ENCODE results near the gene ALOX12B.
A peak's percentile ranks its signal among the peaks of the same experiment; 100 is the strongest.
"Not testable (repeated sequence)": the region's sequence is repeated elsewhere in the genome, so short reads cannot be mapped to it uniquely, and the experiment has no call there.

Gene ALOX12B

DNA sequence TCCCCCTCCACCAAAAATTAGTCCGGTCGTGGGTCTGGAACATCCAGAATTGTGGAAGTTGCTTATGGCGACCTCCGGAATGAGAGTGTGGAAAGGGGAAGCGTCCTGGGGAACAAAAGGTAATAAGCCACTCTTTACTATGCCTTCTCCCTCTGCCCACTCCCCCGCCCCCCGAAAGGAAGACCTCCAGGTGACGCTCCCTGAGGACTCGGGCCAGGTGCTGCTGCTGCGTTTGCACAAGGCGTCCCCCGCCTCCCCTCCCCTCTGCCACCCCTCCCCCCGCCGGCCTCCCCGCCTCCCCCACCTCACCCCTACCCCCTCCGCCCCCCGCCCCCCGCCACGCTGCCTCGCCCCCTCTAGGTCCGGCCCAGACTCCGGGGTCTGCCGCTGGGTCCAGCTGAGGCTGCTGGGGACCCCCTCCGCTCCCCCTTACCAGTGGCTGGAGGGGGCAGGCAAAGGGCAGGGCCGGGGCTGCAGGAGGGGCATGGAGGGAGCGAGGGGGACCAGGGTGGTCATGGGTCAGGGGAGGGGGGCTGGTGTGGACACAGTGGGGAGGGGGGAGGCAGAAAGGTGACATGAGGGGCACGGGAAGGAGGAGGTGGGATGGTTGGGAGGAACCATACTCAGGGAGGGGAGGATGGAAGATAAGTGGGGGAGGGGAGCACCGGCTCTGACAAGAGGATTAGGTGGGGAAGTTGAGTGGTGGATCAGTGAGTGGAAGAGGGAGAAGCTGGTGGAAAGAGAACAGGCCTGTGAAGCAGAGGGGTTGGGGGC, 23.6 kb downstream of the ALOX12B start:
- DNase-seq = no peak

DNA sequence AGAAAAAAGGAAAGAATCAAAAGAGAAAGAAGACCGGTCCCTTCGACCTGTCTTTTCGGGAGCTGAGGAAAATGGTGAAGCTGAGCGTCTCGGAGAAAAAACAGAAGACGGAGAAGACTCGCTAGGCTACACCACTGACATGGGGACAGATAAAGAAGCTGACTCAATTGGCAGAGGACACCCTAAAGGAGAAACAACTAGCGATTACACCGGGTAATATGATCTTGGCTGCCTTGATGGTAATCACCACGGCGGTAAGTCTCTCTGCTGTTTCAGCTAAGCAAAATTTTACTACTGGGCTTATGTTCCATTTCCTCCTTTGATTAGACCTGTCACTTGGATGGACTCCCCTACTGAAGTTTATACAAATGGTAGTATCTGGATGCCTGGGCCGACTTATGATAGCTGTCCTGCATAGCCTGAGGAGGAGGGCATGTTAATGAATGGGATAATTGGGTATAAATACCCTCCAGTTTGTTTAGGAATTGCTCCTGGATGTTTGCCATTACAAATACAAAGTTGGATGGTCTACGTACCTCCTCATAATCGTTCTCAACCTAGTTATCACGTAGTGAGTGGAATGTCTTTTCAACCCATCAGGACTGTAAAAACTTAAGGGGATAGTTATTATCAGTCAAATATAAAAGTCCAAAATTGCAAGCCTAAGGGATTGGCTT, 24.6 kb downstream of the ALOX12B start:
- peak; percentile 57 for DNase-seq

DNA sequence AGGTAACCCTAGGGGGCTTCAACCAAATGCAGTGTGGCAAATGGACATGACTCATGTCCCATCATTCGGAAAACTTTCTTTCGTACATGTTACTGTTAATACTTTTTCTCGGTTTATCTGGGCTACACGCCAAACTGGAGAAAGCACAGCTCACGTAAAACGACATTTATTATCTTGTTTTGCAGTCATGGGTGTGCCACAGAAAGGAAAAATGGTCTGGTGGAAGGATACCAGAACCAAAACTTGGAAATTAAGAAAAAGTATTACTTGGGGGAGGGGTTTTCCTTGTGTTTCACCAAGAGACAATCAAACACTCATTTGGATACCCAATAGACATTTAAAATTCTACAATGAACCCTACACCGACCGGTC, 25.1 kb downstream of the ALOX12B start:
- no peak for DNase-seq

DNA sequence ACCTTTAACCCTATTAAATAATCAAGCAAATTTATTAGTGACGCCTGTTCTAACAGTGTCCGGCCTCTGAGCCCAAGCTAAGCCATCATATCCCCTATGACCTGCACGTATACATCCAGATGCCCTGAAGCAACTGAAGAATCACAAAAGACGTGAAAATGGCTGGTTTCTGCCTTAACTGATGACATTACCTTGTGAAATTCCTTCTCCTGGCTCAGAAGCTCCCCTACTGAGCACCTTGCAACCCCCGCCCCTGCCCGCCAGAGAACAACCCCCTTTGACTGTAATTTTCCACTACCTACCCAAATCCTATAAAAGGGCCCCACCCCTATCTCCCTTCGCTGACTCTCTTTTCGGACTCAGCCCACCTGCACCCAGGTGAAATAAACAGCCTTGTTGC, 25.7 kb downstream of the ALOX12B start:
- DNase-seq = not testable (repeated sequence)

DNA sequence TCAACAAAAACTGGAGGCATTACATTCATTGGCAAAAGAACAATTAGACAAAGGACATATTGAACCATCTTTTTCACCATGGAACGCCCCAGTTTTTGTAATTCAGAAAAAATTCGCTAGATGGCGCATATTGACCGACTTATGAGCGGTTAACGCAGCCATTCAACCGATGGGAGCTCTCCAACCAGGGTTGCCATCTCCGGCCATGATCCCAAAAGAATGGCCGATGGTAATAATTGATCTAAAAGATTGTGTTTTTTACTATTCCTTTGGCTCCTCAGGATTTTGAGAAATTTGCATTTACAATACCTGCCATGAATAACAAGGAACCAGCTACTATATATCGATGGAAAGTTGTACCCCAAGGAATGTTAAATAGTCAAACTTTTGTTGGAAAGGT, 27.2 kb downstream of the ALOX12B start:
- DNase-seq = peak; percentile 89

DNA sequence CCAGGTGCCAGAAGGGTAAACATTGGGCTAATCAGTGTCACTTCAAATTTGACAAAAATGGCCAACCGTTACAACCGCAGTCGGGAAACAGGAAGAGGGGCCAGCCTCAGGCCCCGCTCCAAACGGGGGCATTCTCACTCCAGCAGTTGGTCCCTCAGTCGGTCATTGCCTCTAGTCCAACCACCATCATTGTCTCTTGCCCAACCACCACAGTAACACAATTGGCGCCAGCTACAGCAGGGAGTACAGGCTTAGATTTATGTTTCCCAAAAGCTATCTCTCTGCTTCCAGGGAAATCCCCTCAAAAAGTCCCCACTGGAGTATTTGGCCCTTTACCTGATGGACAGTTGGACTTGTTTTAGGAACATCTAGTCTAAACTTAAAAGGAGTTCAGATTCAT, 28.4 kb downstream of the ALOX12B start:
- no peak for DNase-seq

DNA sequence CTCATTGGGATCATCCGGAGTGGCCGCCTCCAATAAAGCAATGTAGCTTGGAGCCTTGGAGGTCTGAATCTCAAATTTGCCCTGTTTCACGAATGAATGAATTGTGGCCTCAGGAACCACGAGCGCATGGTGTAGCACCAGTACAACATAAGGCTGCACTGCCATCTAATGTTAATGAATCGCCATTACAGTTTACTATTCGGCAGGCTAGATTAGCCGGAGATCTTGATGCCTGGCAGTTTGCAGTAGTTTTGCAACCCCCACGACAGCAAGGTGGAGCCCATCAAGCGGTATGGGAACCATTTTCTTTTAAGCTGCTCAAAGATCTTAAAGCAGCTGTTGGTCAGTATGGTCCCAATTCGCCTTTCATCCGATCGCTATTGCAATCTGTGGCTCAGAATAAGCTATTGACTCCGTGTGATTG, 29.8 kb downstream of the ALOX12B start:
- DNase-seq = peak; percentile 92

DNA sequence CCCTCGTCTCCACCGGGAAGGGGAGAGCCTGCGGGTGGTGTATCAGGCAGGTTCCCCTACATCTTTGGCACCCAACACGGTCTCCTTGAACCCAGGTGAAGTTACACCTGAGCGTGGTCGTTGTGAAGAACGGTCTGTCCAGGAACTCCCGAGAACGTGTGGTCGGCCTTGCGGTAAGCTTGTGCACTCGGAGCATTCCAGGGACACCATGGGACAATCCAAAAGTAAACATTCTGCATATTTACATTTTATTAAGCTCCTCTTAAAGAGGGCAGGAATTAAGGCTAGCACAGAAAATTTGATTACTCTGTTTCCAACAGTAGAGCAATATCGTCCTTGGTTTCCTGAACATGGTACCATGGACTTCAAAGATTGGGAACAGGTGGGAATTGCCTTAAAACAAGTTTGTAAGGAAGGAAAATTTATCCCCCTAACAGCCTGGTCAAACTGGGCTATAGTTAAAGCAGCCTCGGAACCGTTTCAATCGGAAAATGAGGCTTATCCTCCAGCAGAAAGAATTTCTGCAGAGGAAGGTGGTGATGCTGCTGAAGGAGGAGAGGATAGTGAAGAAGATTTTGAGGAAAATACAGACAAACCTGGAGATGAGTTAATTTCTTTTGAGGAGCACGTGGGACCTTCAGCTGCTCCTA, 30.4 kb downstream of the ALOX12B start:
- no peak for DNase-seq

DNA sequence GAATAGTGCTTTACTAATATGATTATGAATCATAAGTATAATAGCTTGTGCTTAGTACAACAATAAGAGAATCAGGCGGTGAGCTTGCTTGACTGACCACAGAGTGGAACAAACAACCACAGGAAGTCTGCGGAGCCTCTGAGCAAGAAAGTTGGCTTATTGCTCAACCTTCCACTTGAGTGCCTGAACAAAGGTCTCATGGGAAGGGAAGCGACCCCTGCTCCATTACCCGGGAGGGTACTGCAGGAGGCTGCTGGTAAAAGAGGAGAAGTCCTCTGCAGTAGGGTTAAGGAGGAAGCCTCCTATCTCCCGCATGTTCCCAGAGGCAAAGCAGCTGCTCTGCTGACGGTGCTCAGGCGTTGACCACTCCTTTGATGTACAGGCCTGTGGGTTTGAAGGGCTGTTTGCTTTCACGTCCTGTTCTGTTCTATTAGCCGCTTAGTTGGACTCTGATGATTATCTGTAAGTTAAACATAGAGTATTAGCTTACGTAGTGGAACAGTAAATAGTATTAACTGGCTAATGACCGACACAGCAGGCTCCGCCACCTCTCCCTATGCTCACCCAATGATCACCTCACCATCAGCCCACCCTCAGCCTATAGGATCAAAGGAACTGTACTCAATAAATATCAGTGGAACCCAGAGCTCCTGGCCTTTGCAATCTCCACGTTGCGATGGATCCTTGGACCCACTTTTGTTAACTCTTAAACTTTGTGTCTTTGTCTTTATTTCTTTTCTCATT, 31.1 kb downstream of the ALOX12B start:
- no peak for DNase-seq

DNA sequence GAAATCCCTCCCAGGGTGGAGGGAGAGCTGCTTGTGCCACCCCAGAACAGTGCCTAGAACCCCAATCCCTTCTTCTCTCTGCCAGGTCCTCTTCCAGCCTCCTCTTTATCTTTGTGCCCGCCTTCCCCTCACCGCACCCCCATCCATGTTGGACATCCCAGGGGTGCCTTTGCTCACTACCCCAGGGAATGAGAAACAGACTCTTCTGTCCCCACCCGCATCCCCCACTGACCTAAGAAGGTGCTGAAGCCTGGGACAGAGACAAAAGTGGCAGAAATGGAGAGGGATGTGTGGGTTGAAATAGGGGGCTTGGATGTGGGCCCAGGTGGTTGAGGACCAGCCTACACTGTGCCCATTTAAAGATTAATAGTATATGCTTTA, 31.7 kb downstream of the ALOX12B start:
- DNase-seq = no peak

DNA sequence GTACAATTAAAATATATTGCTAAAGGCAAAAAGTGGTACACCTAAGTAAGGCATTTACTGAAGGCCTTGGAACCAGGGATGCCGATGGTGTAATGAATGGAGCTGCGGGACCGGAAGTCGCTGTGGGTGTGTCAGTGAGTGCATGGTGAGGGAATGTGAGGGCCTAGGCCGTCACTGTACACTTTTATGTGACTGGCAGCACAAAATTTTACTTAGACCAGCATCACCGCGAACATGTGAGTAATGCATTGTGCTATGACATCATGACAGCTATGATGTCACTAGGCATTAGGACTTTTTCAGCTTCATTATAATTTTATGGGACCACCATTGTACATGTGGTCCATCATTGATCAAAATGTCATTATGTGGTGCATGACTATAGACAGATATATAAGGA, 33.9 kb downstream of the ALOX12B start:
- no peak for DNase-seq

DNA sequence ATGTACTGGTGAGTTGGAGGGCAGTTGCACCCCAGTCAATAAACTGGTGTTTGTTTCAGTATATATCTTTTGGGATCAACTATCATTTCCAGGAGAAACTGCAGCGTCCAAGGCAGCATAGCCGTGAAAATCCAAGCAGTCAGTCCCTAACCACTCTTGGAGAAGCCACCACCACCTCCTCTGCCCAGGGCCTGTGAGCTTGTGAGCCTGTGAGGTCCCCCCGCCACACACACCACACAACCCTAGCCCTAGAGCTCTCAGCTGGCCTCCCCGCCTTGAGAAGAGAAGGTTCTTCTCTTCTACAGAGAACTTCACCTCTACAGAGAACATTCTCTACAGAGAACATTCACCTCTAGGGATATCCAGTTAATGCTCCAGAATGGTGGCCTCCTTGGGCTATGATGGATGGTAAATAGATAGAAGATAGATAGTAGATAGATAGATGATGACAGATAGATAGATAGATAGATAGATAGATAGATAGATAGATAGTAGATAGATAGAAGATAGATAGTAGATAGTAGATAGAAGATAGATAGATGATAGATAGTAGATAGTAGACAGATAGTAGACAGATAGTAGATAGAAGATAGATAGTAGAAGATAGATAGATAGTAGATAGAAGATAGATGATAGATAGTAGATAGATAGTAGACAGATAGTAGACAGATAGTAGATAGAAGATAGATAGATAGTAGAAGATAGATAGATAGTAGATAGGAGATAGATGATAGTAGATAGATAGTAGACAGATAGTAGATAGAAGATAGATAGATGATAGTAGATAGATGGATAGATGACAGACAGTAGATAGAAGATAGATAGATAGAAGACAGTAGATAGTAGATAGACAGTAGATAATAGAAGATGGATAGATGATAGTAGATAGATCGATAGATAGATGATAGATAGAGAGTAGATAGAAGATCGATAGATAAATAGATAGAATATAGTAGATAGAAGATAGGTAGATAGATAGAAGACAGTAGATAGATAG, 35.0 kb downstream of the ALOX12B start:
- DNase-seq = no peak

DNA sequence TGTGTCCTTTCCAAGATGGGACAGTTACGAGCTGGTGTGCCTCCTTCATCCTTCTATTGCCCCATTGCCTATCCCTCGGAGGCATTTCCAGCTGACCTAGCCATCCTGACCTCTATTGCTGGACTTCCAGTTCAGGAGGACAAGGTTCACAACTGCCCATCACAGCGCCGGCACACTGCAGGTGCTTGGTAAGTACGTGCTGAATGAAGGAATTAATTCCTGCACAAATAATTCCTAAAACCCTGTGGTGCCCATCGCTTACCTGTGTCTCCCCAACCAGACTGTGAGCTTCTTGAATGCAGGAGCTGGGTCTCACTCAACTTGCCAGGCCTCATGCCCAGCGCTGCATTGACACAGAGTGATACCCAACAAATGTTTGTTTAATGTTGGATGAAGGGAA, 35.7 kb downstream of the ALOX12B start:
- DNase-seq = no peak

DNA sequence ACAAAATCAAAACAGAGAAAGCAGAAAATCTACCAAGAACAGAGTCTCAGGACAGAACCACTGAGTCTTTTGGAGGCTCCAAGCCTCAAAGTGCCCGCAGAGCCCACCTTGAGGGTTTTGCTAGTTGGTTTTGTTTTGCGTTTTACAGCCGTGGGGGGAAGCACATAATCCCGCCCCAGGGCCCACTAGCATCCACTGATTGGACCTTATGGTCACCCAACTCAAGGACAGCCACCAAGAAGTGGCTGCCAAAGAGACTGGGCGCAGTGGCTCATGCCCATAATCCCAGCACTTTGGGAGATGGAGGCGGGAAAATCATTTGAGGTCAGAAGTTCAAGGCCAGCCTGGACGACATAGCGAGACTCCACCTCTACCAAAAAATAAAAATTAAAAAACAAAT, 38.8 kb downstream of the ALOX12B start:
- DNase-seq = no peak

DNA sequence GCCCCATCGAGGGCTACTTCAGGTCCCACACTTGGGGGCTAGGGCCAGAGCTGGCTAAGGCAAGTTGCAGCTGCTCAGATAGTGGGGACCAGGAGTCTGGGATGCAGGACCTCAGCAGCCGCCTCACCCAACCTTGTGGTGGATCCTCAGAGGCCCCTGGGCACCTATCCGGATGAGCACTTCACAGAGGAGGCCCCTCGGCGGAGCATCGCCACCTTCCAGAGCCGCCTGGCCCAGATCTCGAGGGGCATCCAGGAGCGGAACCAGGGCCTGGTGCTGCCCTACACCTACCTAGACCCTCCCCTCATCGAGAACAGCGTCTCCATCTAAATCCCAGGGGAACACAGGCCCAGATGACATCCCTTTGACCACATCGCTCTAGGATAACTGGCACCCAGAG, 39.3 kb downstream of the ALOX12B start:
- DNase-seq = no peak

DNA sequence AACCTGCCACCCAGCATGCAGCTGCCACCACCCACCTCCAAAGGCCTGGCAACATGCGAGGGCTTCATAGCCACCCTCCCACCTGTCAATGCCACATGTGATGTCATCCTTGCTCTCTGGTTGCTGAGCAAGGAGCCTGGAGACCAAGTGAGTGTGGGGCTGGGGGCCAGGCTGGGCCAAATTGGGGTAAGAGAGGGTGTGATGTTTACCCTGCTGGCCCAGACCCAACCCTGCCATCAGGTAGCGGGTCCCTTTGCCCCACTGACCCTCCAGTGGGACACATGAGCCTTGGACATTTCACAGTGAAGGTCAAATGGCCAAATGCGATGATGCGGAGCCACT, 39.8 kb downstream of the ALOX12B start:
- no peak for DNase-seq

DNA sequence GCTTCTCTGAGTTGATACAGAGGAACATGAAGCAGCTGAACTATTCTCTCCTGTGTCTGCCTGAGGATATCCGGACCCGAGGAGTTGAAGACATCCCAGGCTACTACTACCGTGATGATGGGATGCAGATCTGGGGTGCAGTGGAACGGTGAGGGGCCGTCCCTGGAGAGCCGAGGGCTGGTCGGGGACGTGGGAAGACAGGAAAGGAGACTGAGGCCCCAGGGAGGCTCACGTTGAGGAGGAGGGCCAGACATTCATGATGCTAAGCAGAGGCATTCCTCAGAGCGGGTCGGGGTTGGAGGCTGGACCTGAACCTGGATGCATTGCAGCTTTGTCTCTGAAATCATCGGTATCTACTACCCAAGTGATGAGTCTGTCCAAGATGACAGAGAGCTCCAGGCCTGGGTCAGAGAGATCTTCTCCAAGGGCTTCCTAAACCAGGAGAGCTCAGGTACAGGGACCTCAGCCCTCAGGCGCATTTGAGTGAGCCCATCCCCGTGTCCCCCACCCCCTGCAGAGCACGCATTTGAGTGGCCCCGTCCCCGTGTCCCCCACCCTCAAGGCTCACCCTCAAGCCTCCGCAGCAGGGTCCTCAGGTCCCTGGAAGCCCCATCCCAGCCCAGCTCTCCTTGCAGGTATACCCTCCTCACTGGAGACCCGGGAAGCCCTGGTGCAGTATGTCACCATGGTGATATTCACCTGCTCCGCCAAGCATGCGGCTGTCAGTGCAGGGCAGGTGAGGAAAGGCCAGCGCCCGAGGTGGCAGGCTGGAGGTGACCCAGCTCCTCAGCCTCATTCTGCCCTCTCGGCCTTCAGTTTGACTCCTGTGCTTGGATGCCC, 40.4 kb downstream of the ALOX12B start:
- no peak for DNase-seq

DNA sequence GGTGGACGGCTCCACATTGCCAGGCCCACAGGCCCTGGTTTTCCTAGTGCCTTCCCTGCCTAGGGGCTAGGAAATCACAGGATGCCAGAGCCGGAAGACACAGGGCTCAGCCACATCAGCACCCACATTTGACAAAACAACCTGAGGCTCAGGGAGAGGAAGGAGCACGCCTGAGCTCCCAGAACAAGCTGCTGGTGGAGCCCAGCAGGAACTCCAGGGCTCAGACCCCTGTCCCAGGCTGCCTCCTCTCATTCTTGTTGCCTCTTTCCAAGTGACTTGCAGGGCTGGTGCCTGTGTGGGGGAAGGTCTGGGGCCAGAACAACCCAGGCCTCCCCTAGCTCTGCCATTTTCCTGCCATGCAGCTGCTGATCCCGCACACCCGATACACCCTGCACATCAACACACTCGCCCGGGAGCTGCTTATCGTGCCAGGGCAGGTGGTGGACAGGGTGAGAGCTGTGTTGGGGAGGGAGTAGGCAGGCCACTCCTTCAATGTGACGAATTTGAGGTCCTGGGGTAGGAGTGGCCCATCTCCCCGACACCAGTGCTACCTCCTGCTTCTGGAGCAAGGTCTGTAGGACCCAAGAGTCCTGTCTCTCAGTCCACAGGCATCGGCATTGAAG, 41.1 kb downstream of the ALOX12B start:
- DNase-seq = no peak

DNA sequence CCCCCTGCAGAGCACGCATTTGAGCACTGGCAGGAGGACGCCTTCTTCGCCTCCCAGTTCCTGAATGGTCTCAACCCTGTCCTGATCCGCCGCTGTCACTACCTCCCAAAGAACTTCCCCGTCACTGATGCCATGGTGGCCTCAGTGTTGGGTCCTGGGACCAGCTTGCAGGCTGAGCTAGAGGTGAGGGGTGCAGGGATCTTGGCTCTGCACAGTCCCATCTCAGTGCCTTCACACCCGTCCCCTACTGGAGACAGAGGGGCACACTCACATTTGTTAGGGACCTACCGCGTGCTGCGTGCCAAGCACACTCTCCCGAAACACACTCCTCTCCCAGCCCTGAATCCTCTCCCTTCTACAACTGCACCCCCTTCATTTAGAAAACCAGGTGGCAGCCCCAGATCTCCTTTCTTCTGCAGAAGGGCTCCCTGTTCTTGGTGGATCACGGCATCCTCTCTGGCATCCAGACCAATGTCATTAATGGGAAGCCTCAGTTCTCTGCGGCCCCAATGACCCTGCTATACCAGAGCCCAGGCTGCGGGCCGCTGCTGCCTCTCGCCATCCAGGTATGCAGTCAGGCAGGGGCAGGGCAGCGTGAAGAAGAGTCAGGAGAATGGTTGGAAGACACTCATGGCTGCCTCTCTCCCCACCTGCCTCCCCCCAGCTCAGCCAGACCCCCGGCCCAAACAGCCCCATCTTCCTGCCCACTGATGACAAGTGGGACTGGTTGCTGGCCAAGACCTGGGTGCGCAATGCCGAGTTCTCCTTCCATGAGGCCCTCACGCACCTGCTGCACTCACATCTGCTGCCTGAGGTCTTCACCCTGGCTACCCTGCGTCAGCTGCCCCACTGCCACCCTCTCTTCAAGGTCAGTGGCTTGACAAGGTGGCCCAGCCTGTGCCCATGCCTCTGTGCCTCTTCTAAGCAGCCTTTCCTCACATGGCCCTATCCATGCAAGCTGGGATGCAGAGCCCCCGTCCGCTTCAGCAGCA, 42.4 kb downstream of the ALOX12B start:
- DNase-seq = no peak

DNA sequence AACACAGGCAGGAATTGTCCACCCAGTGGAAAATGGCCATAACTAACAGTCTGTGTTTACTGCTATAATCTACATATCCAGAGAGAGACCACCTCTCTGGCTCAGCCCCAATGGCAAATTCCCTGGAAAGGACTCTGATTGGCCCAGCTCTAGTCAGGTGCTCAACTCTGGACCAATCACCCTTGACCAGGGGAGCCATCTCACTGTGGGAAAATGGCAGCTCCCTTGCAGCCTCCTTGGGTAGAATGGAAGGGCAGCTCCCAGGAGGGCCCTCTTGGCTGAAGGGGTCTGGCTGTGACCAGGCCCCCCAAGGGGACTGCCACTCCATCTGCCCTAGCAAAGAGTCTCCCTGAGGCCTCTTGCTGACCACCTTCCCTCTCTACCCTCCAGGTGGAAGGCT, 45.5 kb downstream of the ALOX12B start:
- no peak for DNase-seq
